HepG2 (cell line): ENCODE measurements around the gene M1AP.

Experiments
- AFF4 ChIP-seq: sonication (generic); formaldehyde crosslinking; IDR thresholded peaks from 2 replicates; pipeline ENCODE4 v1.4.0; 2020; ENCODE audit warnings: missing genetic modification reagents
- CTCF ChIP-seq: sonication (generic); formaldehyde crosslinking; IDR thresholded peaks from 2 replicates; pipeline ENCODE4 v1.5.0; 2020; ENCODE audit warnings: mild to moderate bottlenecking, missing genetic modification reagents, moderate library complexity
- FOXA1 ChIP-seq, 2 experiments: fragments of 450-650 bp in 1 of 2; sonication (generic) in 1 of 2; formaldehyde crosslinking in 1 of 2; IDR thresholded peaks; 2 replicates each; pipeline versions ENCODE4 v1.4.0 to v1.6.1; 2016 to 2020; ENCODE audit warnings: missing genetic modification reagents in 1 of 2
- FOXJ3 ChIP-seq: sonication (generic); formaldehyde crosslinking; IDR thresholded peaks from 2 replicates; pipeline ENCODE4 v1.4.0; 2020; ENCODE audit warnings: missing genetic modification reagents, mild to moderate bottlenecking, borderline replicate concordance
- MNT ChIP-seq: fragments of 450-650 bp; IDR thresholded peaks from 2 replicates; pipeline ENCODE4 v1.6.1; 2016
- MYC ChIP-seq: sonication (generic); formaldehyde crosslinking; IDR thresholded peaks from 2 replicates; pipeline ENCODE4 v1.9.0; 2021; ENCODE audit warnings: missing genetic modification reagents, borderline replicate concordance
- ONECUT2 ChIP-seq: sonication (generic); formaldehyde crosslinking; IDR thresholded peaks from 2 replicates; pipeline ENCODE4 v1.4.0; 2020; ENCODE audit warnings: missing genetic modification reagents
- POLR2A ChIP-seq, 2 experiments: IDR thresholded peaks; 2 replicates each; pipeline ENCODE4 v1.6.1; 2011; ENCODE audit warnings: low read depth in 2 of 2, low read length in 2 of 2, mild to moderate bottlenecking in 1 of 2, moderate library complexity in 1 of 2; ENCODE audit not compliant: insufficient read depth in 1 of 2
- SRF ChIP-seq: IDR thresholded peaks from 2 replicates; pipeline ENCODE4 v1.6.1; 2011; ENCODE audit warnings: mild to moderate bottlenecking, low read depth, low read length, moderate library complexity
- ZBTB14 ChIP-seq: sonication (generic); formaldehyde crosslinking; IDR thresholded peaks from 2 replicates; pipeline ENCODE4 v1.4.0; 2020; ENCODE audit warnings: missing genetic modification reagents
- ZBTB21 ChIP-seq: sonication (generic); formaldehyde crosslinking; IDR thresholded peaks from 2 replicates; pipeline ENCODE4 v1.4.0; 2020; ENCODE audit warnings: missing genetic modification reagents
- ZNF513 ChIP-seq: sonication (generic); formaldehyde crosslinking; conservative IDR thresholded peaks from 2 replicates; pipeline ENCODE4 v1.5.0; 2020; ENCODE audit warnings: missing genetic modification reagents
- ZNF839 ChIP-seq: sonication (generic); formaldehyde crosslinking; IDR thresholded peaks from 2 replicates; pipeline ENCODE4 v1.4.0; 2020; ENCODE audit warnings: missing genetic modification reagents, mild to moderate bottlenecking, borderline replicate concordance

GRCh38 chr2:74576211-74576862 lies 71.8 kb downstream of the M1AP start:
- TF ChIP-seq MNT (no peak), ZNF513 (no peak), ZNF839 (CRISPR knock-in tag) (no peak), ZBTB14 (CRISPR knock-in tag) (no peak), CTCF (CRISPR knock-in tag) (no peak), FOXJ3 (no peak), ONECUT2 (CRISPR knock-in tag) (no peak), MYC (CRISPR knock-in tag) (no peak), ZBTB21 (CRISPR knock-in tag) (no peak), SRF (no peak), FOXA1 (IDR thresholded peaks at IDR 0.05) (no peak), FOXA1 (CRISPR knock-in tag; IDR thresholded peaks at IDR 0.05) (no peak), AFF4 (no peak), POLR2A (IDR thresholded peaks at IDR 0.05; ENCODE audit: insufficient read depth in 1 of 2, low read depth in 2 of 2, low read length in 2 of 2) (no peak)
